RWPE1 (cell line): ENCODE measurements around the gene RTN3.
A peak's percentile ranks its signal among the peaks of the same experiment; 100 is the strongest.

ENCODE experiments used
- CTCF ChIA-PET: fragments of 350-600 bp; sonication (Branson Sonifier 250); formaldehyde crosslinking; extraction: SDS; loops from one replicate; lab custom pipeline; 2021; lab: Yijun Ruan, JAX
- POLR2A ChIA-PET: fragments of 400-600 bp; formaldehyde crosslinking; extraction: SDS; loops from one replicate; lab custom pipeline; 2020; ENCODE audit warnings: antibody characterized with exemption; ENCODE audit not compliant: low non-redundant PET; lab: Yijun Ruan, JAX
- DNase-seq: peaks from one replicate; pipeline ENCODE4 v3.0.0; 2012; ENCODE audit warnings: low spot score
- H3K27ac ChIP-seq: fragments of 450-650 bp; 2 replicates; pipeline ENCODE4 v1.5.1; 2017
- CTCF ChIP-seq: fragments of 450-650 bp; conservative IDR thresholded peaks from 2 replicates; pipeline ENCODE4 v1.5.1; 2017; ENCODE audit warnings: low read depth, mild to moderate bottlenecking

RTN3 gene

GRCh38 chr11:63802637-63803414 is 121.5 kb downstream of the RTN3 start:
- ChIA-PET CTCF (interaction anchor here (1.0 to 1.3 kb wide), 3 partner anchors 34 to 143 kb away, joined by 4 to 7 read pairs (median 4); partner anchors contain the start of gene ZFTA), POLR2A (interaction anchor here (0.7 kb wide), 1 partner anchor 965 kb away, joined by 3 read pairs; no protein-coding TSS in a partner anchor)
- TF ChIP-seq CTCF: no peak
- peak; percentile 76 for DNase-seq
- H3K27ac ChIP-seq: peak overlapping the region; percentile 72

GRCh38 chr11:63804259-63804658 is 123.0 kb downstream of the RTN3 start:
- POLR2A ChIA-PET: no interaction called here

GRCh38 chr11:63805844-63806415 is 124.6 kb downstream of the RTN3 start:
- DNase-seq: no peak
- ChIA-PET POLR2A (no interaction called here), CTCF (no interaction called here)

More at GRCh38 chr11:63804259-63804658, 123.0 kb downstream of the RTN3 start:
- DNase-seq: peak; percentile 46
- H3K27ac ChIP-seq: no peak overlapping the region
- TF ChIP-seq CTCF: no peak
- CTCF ChIA-PET: interaction anchor here (0.6 to 1.0 kb wide), 2 partner anchors 35 to 1161 kb away, joined by 3 to 4 read pairs; partner anchors contain the start of gene ZFTA

More at GRCh38 chr11:63805844-63806415, 124.6 kb downstream of the RTN3 start:
- H3K27ac ChIP-seq: no peak overlapping the region
- no peak for TF ChIP-seq CTCF
